ENCODE results near the gene NHSL2.
"Not testable (repeated sequence)": the region's sequence is repeated elsewhere in the genome, so short reads cannot be mapped to it uniquely, and the experiment has no call there.

NHSL2 gene

GRCh38 chrX:72045552-72046277 lies 135.1 kb downstream of the NHSL2 start:
- DNase-seq = no peak

DNA sequence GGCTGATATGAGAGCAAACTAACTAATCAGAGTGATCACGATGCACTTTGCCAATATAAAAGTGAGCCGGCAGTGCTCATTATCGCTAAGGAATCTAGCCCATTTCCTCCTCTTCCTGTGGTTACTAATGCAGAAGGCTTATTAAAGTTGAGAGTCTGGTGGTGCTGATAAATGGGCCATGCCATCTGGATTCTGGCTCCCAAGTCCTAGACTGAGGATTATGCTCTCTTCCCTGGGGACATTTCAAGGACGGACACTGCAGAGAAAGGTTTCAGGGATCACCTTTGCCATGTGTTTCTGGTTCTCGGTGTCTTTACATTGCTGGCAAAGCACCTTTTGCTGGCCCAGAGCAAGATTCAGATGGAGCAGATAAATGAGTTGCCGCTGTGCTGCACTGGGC lies 135.8 kb downstream of the NHSL2 start:
- DNase-seq = no peak

DNA sequence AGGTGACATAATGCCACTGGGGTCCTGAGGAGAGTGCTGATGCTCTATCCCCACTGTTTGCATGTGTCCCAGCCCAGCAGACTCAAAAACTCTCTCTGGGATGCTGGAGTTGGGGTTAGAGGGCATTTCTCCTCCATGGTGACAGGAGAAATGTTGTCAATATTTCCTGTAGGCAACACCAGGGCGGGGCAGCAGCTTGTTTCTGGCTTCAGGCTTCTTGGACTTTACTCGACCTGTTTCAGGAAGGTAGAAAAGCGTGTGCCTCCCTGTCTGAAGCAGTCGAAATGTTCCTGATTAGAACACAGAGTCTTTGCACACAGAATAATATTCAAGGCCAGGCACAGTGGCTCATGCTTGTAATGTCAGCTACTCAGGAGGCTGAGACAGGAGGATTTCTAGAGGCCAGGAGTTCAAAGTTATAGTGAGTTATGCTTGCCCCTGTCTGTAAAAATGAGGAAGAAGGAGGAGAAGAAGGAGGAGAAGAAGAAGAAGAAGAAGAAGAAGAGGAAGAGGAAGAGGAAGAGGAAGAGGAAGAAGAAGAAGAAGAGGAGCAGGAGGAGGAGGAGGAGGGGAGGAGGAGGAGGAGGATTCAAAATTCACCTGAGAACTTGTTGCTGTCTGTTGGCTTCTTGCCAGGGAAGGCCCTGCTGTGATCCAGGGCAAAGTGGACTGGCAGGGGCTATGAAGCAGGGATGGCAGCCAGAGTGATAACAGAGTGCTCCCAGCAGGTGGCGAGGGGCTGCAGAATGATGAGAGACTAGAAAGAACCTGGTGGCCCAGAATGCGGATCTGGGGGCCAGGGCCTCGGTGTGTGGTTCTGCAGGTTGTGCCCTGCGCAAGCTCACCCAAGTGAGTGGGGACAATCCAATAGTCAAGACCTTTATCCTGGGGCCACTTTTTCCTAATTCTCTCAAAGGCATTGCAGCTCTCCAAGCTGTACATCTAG lies 138.1 kb downstream of the NHSL2 start:
- no peak for DNase-seq

DNA sequence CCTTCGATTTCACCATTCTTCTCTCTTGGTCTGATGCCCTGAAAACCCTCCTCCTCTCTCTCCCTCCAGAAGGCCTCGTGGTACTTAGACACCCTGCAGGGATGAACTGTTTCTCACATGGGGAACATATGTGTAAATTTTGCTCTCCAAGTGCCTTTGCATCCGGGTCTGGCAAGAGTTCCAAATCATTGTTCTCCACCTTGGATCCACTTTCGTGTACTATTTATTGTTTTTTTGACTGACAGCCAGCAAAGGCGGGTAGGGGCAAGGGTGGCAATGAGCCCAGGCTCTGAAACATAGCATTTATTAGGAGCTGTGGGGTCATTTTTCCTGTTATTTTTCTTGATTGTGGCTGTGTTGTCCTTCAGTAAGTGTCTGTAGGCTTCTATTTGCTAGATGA lies 139.4 kb downstream of the NHSL2 start:
- no peak for DNase-seq

- no peak for DNase-seq
Observed at GRCh38 chrX:72051589-72051988, 140.9 kb downstream of the NHSL2 start.

- no peak for DNase-seq
Observed at GRCh38 chrX:72052415-72053090, 141.9 kb downstream of the NHSL2 start.

GRCh38 chrX:72053508-72053907 lies 142.9 kb downstream of the NHSL2 start:
- DNase-seq = no peak

DNA sequence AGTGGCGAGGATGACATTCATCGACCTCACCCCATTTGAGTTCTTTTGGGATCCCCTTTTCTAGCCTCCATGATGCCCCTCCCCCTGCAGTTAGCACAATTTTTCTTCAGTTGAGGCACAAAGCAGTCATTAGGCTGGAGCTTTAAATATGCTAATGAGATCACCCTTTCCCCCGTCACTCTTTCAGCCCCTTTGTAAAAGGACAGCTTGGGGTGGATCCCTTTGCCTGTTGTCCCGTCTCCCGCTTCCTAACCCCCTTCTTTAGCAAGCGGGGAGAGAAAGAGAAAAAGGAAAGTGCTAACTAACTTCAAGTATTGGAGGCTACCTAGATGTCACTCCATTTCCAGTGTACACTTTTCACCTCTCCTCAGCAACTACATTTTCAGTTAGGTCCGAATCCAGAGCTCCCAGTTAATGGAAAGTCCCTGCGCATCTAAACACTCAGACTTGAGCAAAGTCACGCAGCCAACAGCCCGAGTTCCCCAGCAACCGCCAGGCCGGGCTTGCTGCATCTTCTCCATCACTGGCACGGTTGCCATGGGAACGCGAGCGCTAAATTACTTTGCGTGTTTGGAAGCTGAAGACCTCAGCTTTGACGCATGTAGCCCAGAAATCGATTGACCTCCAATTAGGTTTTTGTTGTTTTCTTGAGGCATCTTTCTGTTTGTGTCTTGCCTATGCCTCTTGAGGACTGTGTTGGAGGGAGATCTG lies 144.3 kb downstream of the NHSL2 start:
- DNase-seq = no peak

DNA sequence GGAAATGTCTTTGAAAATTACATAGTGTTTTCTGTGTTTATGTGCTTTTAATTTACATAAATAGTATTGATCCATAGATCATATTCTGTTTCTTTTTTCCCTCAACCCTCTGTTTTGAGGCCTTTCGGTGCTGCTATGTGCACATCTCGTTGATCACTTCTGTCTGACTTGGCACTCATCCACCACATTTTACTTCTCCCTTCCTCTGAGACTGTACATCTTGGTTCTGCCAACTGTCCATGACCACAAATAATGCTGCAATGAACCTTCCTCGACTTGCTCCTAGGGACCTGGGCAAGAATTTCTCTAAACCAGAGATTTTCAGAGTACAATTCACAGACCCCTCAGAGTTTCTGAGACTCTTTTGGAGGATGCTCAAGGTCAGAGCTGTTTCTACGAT lies 146.7 kb downstream of the NHSL2 start:
- no peak for DNase-seq

- DNase-seq = no peak
Observed at GRCh38 chrX:72057849-72058248, 147.2 kb downstream of the NHSL2 start.

GRCh38 chrX:72058346-72058745 lies 147.7 kb downstream of the NHSL2 start:
- DNase-seq = not testable (repeated sequence)

DNA sequence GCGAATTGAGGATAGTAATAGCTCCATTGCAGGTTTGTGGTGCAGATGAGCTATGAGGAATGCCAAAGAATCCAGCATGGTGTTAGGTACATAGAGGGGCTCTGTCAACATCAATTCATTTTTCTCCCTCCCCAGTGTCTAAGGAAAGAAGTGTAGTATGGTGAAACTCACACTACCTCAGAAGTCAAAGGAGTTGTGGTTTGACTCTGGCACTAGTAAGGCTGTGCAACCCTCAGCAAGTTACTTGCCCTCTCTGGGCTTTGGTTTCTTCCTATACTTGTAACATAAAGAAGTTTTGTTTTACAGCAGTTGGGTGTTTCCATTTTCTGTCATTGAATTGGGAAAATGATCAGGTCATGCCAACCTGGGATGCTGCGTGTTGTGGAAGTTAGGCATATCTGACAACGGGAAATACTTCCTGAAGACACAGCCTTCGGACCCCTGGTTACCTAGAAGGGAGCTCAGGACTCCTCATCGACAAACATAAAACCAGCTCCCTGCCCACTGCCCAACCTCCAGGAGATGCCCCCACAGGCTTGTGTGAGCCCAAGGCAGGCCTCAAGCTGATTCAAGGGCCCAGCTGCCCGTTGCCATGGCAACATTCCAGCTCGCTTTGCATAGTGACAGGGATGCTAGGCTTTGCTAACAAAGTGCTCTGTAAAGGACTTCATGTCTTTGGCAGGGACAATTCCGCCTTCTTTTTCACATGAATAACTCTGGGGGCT lies 149.7 kb downstream of the NHSL2 start:
- no peak for DNase-seq

- no peak for DNase-seq
Observed at GRCh38 chrX:72060921-72061490, 150.4 kb downstream of the NHSL2 start.

- no peak for DNase-seq
Observed at GRCh38 chrX:72062916-72063315, 152.3 kb downstream of the NHSL2 start.

GRCh38 chrX:72069350-72070160 lies 158.9 kb downstream of the NHSL2 start:
- DNase-seq = no peak

- no peak for DNase-seq
Observed at GRCh38 chrX:72071213-72071612, 160.6 kb downstream of the NHSL2 start.

DNA sequence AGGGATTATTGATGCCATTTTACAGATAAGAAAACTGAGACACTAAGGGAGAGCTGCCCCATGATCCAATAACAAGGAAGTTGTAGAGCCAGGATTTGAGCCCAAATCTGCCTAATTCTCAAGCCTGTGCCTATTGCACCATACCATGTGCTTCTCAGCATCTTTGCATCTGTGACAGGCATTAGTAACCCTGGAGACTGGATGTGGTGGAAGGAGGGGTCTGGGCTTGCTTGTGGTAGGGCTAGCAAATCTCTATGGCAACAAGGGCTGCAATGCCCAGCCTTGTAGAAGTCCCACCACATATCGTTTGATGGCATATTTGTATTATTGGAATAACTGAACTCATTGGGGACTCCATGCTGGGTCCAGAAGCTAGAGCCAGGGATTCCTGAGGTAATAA lies 163.0 kb downstream of the NHSL2 start:
- DNase-seq = no peak

DNA sequence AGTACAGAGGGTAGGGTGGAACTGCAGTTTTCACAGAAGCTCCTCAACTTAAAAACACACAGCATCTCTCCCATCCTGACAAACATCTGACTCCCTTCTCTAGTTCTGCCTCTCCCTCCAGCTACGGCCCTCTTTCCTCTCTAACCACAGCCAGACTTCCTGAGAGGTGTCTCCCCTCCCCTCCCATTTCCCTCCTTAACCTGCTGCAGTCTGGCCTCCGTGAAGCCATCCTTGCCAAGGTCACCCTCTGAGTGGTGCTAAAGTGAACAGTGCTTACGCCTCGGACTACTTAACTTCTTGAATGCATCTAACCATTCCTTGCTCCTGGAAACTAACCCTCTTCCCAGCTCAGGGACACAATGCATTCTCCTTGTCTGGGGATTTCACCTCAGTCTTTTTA lies 167.8 kb downstream of the NHSL2 start:
- DNase-seq = no peak

GRCh38 chrX:72079607-72080006 lies 169.0 kb downstream of the NHSL2 start:
- no peak for DNase-seq

GRCh38 chrX:72080150-72080549 lies 169.5 kb downstream of the NHSL2 start:
- DNase-seq = no peak

- DNase-seq = no peak
Observed at GRCh38 chrX:72080800-72081199, 170.2 kb downstream of the NHSL2 start.
